GM12878 (cell line): Measurements from ENCODE around the gene NKD1. TPM values are rescaled to one million over a fixed set of nuclear protein-coding genes. Genes with fewer than 3 reads are reported as not detected.

Experiments used
- BACH1 ChIP-seq: fragments of 450-650 bp; IDR thresholded peaks from 2 replicates; pipeline ENCODE4 v1.6.1; 2017; ENCODE audit warnings: mild to moderate bottlenecking, borderline replicate concordance
- CEBPB ChIP-seq, 2 experiments: fragments of 150-350 bp in 1 of 2; IDR thresholded peaks; 2 replicates each; pipeline ENCODE4 v1.6.1; 2012 to 2014; ENCODE audit warnings: low read depth in 2 of 2, low read length in 2 of 2, borderline replicate concordance in 1 of 2, inconsistent platforms in 1 of 2
- CTCF ChIP-seq, 3 experiments: IDR thresholded peaks in 2 of 3; conservative IDR thresholded peaks in 1 of 3; 2 replicates each; pipeline ENCODE4 v1.5.1; 2011; ENCODE audit warnings: low read depth in 3 of 3, low read length in 3 of 3, mild to moderate bottlenecking in 3 of 3, control low read depth in 2 of 3, moderate library complexity in 2 of 3, inconsistent platforms in 1 of 3, mixed read lengths in 1 of 3; ENCODE audit not compliant: control insufficient read depth in 2 of 3, insufficient read depth in 1 of 3; ENCODE audit errors: extremely low read depth in 1 of 3
- FOXM1 ChIP-seq: IDR thresholded peaks from 2 replicates; pipeline ENCODE4 v1.6.1; 2012; ENCODE audit warnings: low read depth, mild to moderate bottlenecking, inconsistent platforms, low read length, moderate library complexity
- IRF3 ChIP-seq: fragments of 450-650 bp; IDR thresholded peaks from 2 replicates; pipeline ENCODE4 v1.6.1; 2014; ENCODE audit warnings: mild to moderate bottlenecking
- NFIC ChIP-seq: IDR thresholded peaks from 2 replicates; pipeline ENCODE4 v1.6.1; 2012; ENCODE audit warnings: low read depth, mild to moderate bottlenecking, inconsistent platforms, low read length, moderate library complexity
- NFYB ChIP-seq: IDR thresholded peaks from 2 replicates; pipeline ENCODE4 v1.6.1; 2011; ENCODE audit warnings: low read depth, mild to moderate bottlenecking, low read length, improper control_type of control experiment, moderate library complexity; ENCODE audit not compliant: insufficient read depth
- SREBF1 ChIP-seq: IDR thresholded peaks from 2 replicates; pipeline ENCODE4 v1.6.1; 2012; ENCODE audit warnings: mild to moderate bottlenecking, low read length
- STAT1 ChIP-seq: fragments of 450-650 bp; conservative IDR thresholded peaks from 2 replicates; pipeline ENCODE4 v1.6.1; 2014; ENCODE audit warnings: antibody characterized with exemption, mild to moderate bottlenecking
- TCF3 ChIP-seq: IDR thresholded peaks from 2 replicates; pipeline ENCODE4 v1.6.1; 2012; ENCODE audit warnings: low read depth, mild to moderate bottlenecking, low read length, borderline replicate concordance; ENCODE audit not compliant: insufficient read depth
- polyA plus RNA-seq, 11 experiments: library from polyadenylated mRNA; depleted of rRNA in 4 of 11; unstranded in 6 of 11; stranded (reverse) in 5 of 11; fragments of >200 nt; fragmentation: Nextera tagmentation in 4 of 11; fragmentation: Illumina TruSeq in 1 of 11; extraction: Ambion mirVana in 4 of 11; extraction: Trizol in 1 of 11; gene quantifications; 1 replicate in 1 of 11; 2 replicates in 10 of 11; pipeline versions ENCODE4 v1.2.1 to v1.2.3, GENCODE V29; 2011 to 2016; ENCODE audit warnings: inconsistent platforms in 2 of 11, missing spikeins in 2 of 11, low read depth in 1 of 11
- total RNA-seq, 4 experiments: library from RNA; depleted of rRNA in 3 of 4; stranded (reverse); fragments of >200 nt in 3 of 4; fragmentation: Illumina TruSeq in 1 of 4; extraction: Trizol in 1 of 4; gene quantifications; 2 replicates each; pipeline versions ENCODE4 v1.2.1 to v1.2.3, GENCODE V29; 2013 to 2021
- TF ChIP-seq, protein P1 (sequence below): fragments of 450-650 bp; IDR thresholded peaks from 2 replicates; pipeline ENCODE4 v1.6.1; 2017; ENCODE audit warnings: low read depth, mild to moderate bottlenecking, moderate library complexity

Gene NKD1
- total and polyA plus RNA-seq, 10 of the 15 experiments (the other 5 are each of a cell fraction or from before 2014, with no cell fraction given), result under 0.01 to 0.49 (median 0.04) TPM; not detected in 2

- TF ChIP-seq BACH1, result 0 out of 2 replicates have a peak, but pooled peaks have one; percentile 51
- TF ChIP-seq CEBPB (IDR thresholded peaks at IDR 0.05; ENCODE audit: borderline replicate concordance in 1 of 2, low read depth in 2 of 2, low read length in 2 of 2), result no peak
- TF ChIP-seq IRF3, result no peak
- 0 out of 2 replicates have a peak, but pooled peaks have one; percentile 36 for TF ChIP-seq STAT1
- TF ChIP-seq CTCF (IDR thresholded peaks at IDR 0.05 in 2 of 3, conservative IDR thresholded peaks at IDR 0.05 in 1 of 3; ENCODE audit: control insufficient read depth in 2 of 3, extremely low read depth in 1 of 3, insufficient read depth in 1 of 3, low read depth in 3 of 3, low read length in 3 of 3), result no peak
- TF ChIP-seq NFIC, result peak; percentile 70; the same call in 1 of the 2 replicates
- TF ChIP-seq NFYB, result no peak
- TF ChIP-seq FOXM1, result 0 out of 2 replicates have a peak, but pooled peaks have one; percentile 30
- TF ChIP-seq TCF3, result no peak
- TF ChIP-seq SREBF1, result no peak
- TF ChIP-seq, protein P1, sequence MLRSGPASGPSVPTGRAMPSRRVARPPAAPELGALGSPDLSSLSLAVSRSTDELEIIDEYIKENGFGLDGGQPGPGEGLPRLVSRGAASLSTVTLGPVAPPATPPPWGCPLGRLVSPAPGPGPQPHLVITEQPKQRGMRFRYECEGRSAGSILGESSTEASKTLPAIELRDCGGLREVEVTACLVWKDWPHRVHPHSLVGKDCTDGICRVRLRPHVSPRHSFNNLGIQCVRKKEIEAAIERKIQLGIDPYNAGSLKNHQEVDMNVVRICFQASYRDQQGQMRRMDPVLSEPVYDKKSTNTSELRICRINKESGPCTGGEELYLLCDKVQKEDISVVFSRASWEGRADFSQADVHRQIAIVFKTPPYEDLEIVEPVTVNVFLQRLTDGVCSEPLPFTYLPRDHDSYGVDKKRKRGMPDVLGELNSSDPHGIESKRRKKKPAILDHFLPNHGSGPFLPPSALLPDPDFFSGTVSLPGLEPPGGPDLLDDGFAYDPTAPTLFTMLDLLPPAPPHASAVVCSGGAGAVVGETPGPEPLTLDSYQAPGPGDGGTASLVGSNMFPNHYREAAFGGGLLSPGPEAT, result peak; percentile 94
These were observed 149.9 kb downstream of the NKD1 start (continued) for GRCh38 chr16:50697881-50698767.

Other genes with a start within 250 kb of the NKD1 start
- gene BRD7, start 179.4 kb upstream of the NKD1 start, total RNA-seq (2014; rRNA removed), result 54.3 and 56.3 TPM in 2 replicates
- 74.5 and 74.7 TPM in 2 replicates for gene BRD7, start 179.4 kb upstream of the NKD1 start, total RNA-seq (2014; rRNA removed; fragmentation: Illumina TruSeq; extraction: Trizol)
- 65.2 and 67.4 TPM in 2 replicates for gene BRD7, start 179.4 kb upstream of the NKD1 start, total RNA-seq (2021)
- 64.4 and 85.4 TPM in 2 replicates for gene BRD7, start 179.4 kb upstream of the NKD1 start, polyA plus RNA-seq (2011; rRNA removed)
- gene BRD7, start 179.4 kb upstream of the NKD1 start, polyA plus RNA-seq (2014; fragmentation: Illumina TruSeq; extraction: Trizol), result 74.6 and 113 TPM in 2 replicates
- gene BRD7, start 179.4 kb upstream of the NKD1 start, polyA plus RNA-seq (2014; fragmentation: Nextera tagmentation; extraction: Ambion mirVana), result 10 to 100 TPM; 16.9 to 36.5 TPM
- 44.4 and 47.8 TPM in 2 replicates for gene BRD7, start 179.4 kb upstream of the NKD1 start, polyA plus RNA-seq (2014; rRNA removed)
- 10 to 100 TPM; 18.9 to 47.6 TPM for gene BRD7, start 179.4 kb upstream of the NKD1 start, polyA plus RNA-seq (2016; fragmentation: Nextera tagmentation; extraction: Ambion mirVana)
- gene SNX20, start 132.9 kb downstream of the NKD1 start, total RNA-seq (2014; rRNA removed), result 21.9 and 22.3 TPM in 2 replicates
- gene SNX20, start 132.9 kb downstream of the NKD1 start, total RNA-seq (2014; rRNA removed; fragmentation: Illumina TruSeq; extraction: Trizol), result 20.2 and 21.9 TPM in 2 replicates
- gene SNX20, start 132.9 kb downstream of the NKD1 start, total RNA-seq (2021), result 21.4 and 24.1 TPM in 2 replicates
- 24.3 and 30.8 TPM in 2 replicates for gene SNX20, start 132.9 kb downstream of the NKD1 start, polyA plus RNA-seq (2011; rRNA removed)
- 21.4 and 25.0 TPM in 2 replicates for gene SNX20, start 132.9 kb downstream of the NKD1 start, polyA plus RNA-seq (2014; fragmentation: Illumina TruSeq; extraction: Trizol)
- 1 to 10 TPM; 4.6 to 6.9 TPM for gene SNX20, start 132.9 kb downstream of the NKD1 start, polyA plus RNA-seq (2014; fragmentation: Nextera tagmentation; extraction: Ambion mirVana)
- gene SNX20, start 132.9 kb downstream of the NKD1 start, polyA plus RNA-seq (2014; rRNA removed), result 23.6 and 26.3 TPM in 2 replicates
- gene SNX20, start 132.9 kb downstream of the NKD1 start, polyA plus RNA-seq (2016; fragmentation: Nextera tagmentation; extraction: Ambion mirVana), result 10 to 100 TPM; 18.1 to 22.2 TPM
- gene NOD2, start 145.2 kb downstream of the NKD1 start, total RNA-seq (2014; rRNA removed), result 9.9 and 13.4 TPM in 2 replicates
- gene NOD2, start 145.2 kb downstream of the NKD1 start, total RNA-seq (2014; rRNA removed; fragmentation: Illumina TruSeq; extraction: Trizol), result 5.8 and 6.9 TPM in 2 replicates
- gene NOD2, start 145.2 kb downstream of the NKD1 start, total RNA-seq (2021), result 12.8 and 13.3 TPM in 2 replicates
- 10.4 and 18.6 TPM in 2 replicates for gene NOD2, start 145.2 kb downstream of the NKD1 start, polyA plus RNA-seq (2011; rRNA removed)
- gene NOD2, start 145.2 kb downstream of the NKD1 start, polyA plus RNA-seq (2014; fragmentation: Illumina TruSeq; extraction: Trizol), result 6.6 and 7.6 TPM in 2 replicates
- gene NOD2, start 145.2 kb downstream of the NKD1 start, polyA plus RNA-seq (2014; fragmentation: Nextera tagmentation; extraction: Ambion mirVana), result 1 to 10 TPM; 1.0 to 1.6 TPM
- gene NOD2, start 145.2 kb downstream of the NKD1 start, polyA plus RNA-seq (2014; rRNA removed), result 9.9 and 11.6 TPM in 2 replicates
- gene NOD2, start 145.2 kb downstream of the NKD1 start, polyA plus RNA-seq (2016; fragmentation: Nextera tagmentation; extraction: Ambion mirVana), result 1 to 10 TPM; 4.3 to 4.5 TPM
- 46.6 and 63.5 TPM in 2 replicates for gene CYLD, start 193.7 kb downstream of the NKD1 start, total RNA-seq (2014; rRNA removed)
- gene CYLD, start 193.7 kb downstream of the NKD1 start, total RNA-seq (2014; rRNA removed; fragmentation: Illumina TruSeq; extraction: Trizol), result 58.5 and 58.7 TPM in 2 replicates
- gene CYLD, start 193.7 kb downstream of the NKD1 start, total RNA-seq (2021), result 58.8 and 63.2 TPM in 2 replicates
- 106 and 150 TPM in 2 replicates for gene CYLD, start 193.7 kb downstream of the NKD1 start, polyA plus RNA-seq (2011; rRNA removed)
- 51.6 and 60.5 TPM in 2 replicates for gene CYLD, start 193.7 kb downstream of the NKD1 start, polyA plus RNA-seq (2014; fragmentation: Illumina TruSeq; extraction: Trizol)
- 10 to 100 TPM; 19.2 to 27.0 TPM for gene CYLD, start 193.7 kb downstream of the NKD1 start, polyA plus RNA-seq (2014; fragmentation: Nextera tagmentation; extraction: Ambion mirVana)
- gene CYLD, start 193.7 kb downstream of the NKD1 start, polyA plus RNA-seq (2014; rRNA removed), result 26.5 and 31.5 TPM in 2 replicates
- gene CYLD, start 193.7 kb downstream of the NKD1 start, polyA plus RNA-seq (2016; fragmentation: Nextera tagmentation; extraction: Ambion mirVana), result 10 to 100 TPM; 44.6 to 45.6 TPM